ENCODE results near the gene CLIP3. TPM values are rescaled to one million over a fixed set of nuclear protein-coding genes. Genes with fewer than 3 reads are reported as not detected.

CLIP3 gene
- total RNA-seq, 6 experiments from 2014 or later: 0.55 to 1.6 (median 0.94) TPM

DNA sequence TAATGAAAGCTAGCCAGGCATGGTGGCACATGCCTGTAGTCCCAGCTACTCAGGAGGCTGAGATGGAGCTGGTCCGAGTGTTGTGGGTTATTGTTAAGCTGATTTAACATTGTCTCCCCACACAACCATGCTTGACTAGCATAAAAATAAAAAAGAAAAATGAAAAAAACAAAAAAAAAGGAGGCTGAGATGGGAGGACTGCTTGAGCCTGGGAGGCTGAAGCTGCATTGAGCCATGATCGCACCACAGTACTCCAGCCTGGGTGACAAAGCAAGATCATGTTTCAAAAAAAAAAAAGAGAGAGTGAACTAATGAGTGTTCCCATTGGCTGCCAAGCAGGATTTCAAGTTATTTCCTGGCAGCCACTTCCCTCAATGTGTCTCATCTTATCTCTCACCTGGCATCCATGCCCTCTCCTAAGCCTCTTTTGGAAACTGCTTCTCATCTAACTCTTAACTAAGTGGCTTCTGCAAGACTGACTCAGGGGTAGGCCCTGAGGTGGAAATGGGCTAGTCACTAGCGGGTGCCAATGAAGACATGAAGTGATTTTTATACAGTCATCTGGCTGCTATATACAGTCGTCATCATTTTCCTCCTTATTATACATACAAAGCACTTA, 16.5 kb upstream of the CLIP3 start:
- Histone ChIP-seq H3K36me3 (no peaks in the 10 kb centered on the region), H3K27me3 (no peaks in the 10 kb centered on the region), H3K4me1 (peaks cover 0 to 8% (median 0%) of the 10 kb centered on the region in 4 donors), H3K4me3 (no peak overlapping the region), H3K27ac (no peak overlapping the region), H3K9me3 (no peaks in the 10 kb centered on the region)
- 100% methylated on average over 4 of the region's 4 CpGs for WGBS (ENCODE audit: insufficient coverage, low coverage, low lambda C conversion rate, missing lambda C conversion rate)
- intact Hi-C loops (cut with DNase I): no loop called here
- TF ChIP-seq POLR2A (IDR thresholded peaks at IDR 0.05): no peak
- TF ChIP-seq, protein P1, sequence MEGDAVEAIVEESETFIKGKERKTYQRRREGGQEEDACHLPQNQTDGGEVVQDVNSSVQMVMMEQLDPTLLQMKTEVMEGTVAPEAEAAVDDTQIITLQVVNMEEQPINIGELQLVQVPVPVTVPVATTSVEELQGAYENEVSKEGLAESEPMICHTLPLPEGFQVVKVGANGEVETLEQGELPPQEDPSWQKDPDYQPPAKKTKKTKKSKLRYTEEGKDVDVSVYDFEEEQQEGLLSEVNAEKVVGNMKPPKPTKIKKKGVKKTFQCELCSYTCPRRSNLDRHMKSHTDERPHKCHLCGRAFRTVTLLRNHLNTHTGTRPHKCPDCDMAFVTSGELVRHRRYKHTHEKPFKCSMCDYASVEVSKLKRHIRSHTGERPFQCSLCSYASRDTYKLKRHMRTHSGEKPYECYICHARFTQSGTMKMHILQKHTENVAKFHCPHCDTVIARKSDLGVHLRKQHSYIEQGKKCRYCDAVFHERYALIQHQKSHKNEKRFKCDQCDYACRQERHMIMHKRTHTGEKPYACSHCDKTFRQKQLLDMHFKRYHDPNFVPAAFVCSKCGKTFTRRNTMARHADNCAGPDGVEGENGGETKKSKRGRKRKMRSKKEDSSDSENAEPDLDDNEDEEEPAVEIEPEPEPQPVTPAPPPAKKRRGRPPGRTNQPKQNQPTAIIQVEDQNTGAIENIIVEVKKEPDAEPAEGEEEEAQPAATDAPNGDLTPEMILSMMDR (IDR thresholded peaks at IDR 0.05): no peak
- DNase-seq: no peak
- ATAC-seq: no peak

DNA sequence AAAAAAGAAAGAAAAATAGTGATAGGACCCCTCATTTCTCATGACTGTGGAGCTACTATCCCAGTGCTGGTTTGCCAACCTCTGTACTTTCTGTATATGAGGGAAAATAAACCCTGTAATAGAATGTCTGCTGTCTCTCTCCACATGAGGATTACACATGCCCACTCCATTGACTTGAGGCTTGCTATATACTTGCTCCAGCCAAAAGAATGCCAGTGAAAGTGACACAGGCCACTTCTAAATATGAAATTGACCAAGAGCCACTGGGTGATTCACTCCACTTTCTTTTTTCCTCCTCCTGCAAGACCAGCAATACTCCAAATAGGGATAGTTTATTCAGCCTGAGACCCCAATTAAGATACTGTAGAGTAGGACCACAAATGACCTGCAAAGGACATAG, 15.2 kb upstream of the CLIP3 start:
- Histone ChIP-seq H3K36me3 (no peaks in the 10 kb centered on the region), H3K27me3 (no peaks in the 10 kb centered on the region), H3K27ac (no peak overlapping the region), H3K9me3 (no peaks in the 10 kb centered on the region), H3K4me1 (peaks cover 0 to under 1% (median 0%) of the 10 kb centered on the region in 4 donors), H3K4me3 (no peak overlapping the region)
- TF ChIP-seq, protein P1 (IDR thresholded peaks at IDR 0.05): no peak
- no peak for TF ChIP-seq POLR2A (IDR thresholded peaks at IDR 0.05)
- intact Hi-C loops (cut with DNase I): no loop called here
- DNase-seq (no peak), ATAC-seq (no peak)

DNA sequence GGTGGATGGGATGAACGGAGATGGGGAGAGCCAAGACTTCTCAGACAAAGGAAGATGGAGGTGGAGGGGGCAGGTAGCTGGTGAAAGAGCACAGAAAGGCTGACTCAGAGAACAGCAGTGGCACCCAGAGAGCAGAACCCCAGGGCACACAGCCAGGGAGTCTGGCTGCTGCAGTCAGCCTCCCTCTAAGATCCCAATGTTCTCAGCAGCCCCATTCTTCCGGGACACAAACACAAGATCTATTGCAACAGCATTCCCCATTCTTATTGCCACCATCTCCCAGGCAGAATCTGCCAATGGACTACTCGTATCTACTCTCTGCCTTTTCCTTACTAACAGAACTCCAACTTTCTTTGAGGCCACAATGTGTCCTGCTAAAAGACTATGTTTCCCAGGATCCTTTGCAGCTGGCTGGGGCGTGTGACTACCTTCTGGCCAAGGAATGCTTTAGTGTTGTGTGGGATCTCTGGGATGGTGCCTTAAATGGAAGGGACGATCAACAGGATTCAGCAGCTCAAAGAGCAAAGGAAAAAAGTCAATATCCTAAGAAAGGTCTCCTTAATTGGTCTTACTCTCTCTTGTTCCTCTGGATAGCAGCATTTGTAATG, 13.9 kb upstream of the CLIP3 start:
- H3K4me3 ChIP-seq: no peak overlapping the region
- DNase-seq (no peak), ATAC-seq (no peak)
- H3K9me3 ChIP-seq: no peaks in the 10 kb centered on the region
- no peak overlapping the region for H3K27ac ChIP-seq
- no peaks in the 10 kb centered on the region for H3K4me1 ChIP-seq
- H3K36me3 ChIP-seq: no peaks in the 10 kb centered on the region
- intact Hi-C loops (cut with DNase I): no loop called here
- TF ChIP-seq, protein P1 (IDR thresholded peaks at IDR 0.05): no peak
- TF ChIP-seq POLR2A (IDR thresholded peaks at IDR 0.05): no peak
- WGBS (ENCODE audit: insufficient coverage, low coverage, low lambda C conversion rate, missing lambda C conversion rate): 88% methylated on average over 5 of the region's 5 CpGs
- H3K27me3 ChIP-seq: no peaks in the 10 kb centered on the region

DNA sequence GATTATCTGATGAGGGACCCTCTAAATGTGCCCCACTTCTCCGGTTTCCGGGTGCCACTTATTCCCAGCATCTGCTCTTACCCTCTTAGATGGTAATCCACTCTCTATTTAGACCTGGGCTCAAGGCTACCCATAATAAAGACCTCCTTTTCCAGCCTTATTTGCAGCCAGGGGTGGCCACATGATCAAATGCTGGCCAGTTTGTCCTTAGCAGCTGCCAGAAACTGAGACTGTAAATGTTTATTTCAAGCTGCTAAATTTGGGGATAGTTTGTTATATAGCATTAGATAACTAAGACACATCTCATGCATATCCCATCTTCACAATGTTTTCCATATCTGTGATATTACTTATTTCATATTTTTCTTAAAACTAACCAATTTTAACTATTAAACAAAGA, 11.3 kb upstream of the CLIP3 start:
- ATAC-seq (no peak), DNase-seq (no peak)
- Histone ChIP-seq H3K27ac (no peak overlapping the region), H3K4me1 (no peaks in the 10 kb centered on the region), H3K4me3 (no peak overlapping the region), H3K36me3 (no peaks in the 10 kb centered on the region), H3K9me3 (no peaks in the 10 kb centered on the region), H3K27me3 (no peaks in the 10 kb centered on the region)
- intact Hi-C loops (cut with DNase I): no loop called here
- 82% methylated on average over 2 of the region's 2 CpGs for WGBS (ENCODE audit: insufficient coverage, low coverage, low lambda C conversion rate, missing lambda C conversion rate)
- TF ChIP-seq POLR2A (IDR thresholded peaks at IDR 0.05): no peak
- TF ChIP-seq, protein P1 (IDR thresholded peaks at IDR 0.05): no peak

All from right lobe of liver (tissue), 6 donors.